ENCODE measurements around the gene RIPPLY2.
A peak's percentile ranks its signal among the peaks of the same experiment; 100 is the strongest.
"Not testable (repeated sequence)": the region's sequence is repeated elsewhere in the genome, so short reads cannot be mapped to it uniquely, and the experiment has no call there.

RIPPLY2 gene, protein sequence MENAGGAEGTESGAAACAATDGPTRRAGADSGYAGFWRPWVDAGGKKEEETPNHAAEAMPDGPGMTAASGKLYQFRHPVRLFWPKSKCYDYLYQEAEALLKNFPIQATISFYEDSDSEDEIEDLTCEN

DNA sequence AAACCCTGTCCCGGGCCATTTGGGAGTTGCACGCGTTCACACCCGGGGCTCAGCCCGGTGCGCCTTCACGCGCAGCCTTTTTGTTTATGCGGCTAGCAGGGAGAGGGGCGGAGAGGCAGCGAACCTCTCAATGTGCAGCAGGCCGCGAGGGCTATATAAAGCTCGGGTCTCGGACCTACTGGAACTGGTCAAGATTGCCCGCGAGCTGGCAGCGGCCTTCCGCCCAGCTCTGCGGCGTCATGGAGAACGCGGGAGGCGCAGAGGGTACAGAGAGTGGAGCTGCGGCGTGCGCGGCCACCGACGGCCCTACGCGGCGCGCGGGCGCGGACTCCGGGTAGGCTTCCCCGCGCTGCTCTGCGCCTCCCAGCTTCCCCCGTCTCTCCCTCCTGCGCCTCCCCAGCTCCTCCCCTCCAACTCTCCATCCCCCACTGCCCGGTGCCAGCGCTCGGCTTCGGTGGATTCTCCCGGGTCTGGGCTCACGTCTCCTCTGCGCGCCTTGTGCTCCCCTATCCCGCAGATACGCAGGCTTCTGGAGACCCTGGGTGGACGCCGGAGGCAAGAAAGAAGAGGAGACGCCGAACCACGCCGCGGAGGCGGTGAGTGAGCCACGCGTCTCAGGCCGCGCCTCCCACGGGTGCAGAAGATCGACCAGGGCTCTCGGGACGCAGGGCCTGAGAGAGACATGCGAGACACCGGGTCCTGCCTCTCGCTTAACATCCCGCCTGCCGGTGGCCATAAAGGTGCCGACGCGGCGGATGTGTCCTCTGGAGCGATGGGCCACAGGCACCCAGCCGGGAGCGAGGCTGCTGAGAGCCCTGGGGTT lies at the start of gene RIPPLY2:
Gene RIPPLY2, plus strand, starts transcription at position 183 of the 823 bp plus-strand sequence. Its CDS starts 57 bp downstream, at position 240.
- DNase-seq (ENCODE audit: low read depth, low spot score), result peak; percentile 73

DNA sequence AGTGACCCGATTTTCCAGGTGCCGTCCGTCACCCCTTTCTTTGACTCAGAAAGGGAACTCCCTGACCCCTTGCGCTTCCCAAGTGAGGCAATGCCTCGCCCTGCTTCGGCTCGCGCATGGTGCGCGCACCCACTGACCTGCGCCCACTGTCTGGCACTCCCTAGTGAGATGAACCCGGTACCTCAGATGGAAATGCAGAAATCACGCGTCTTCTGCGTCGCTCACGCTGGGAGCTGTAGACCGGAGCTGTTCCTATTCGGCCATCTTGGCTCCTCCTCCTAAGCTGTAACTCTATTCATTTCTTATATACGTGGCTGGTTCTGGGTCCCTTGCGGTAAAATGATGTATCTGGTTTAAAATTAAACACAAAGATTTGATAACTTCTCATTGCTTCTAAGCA lies 49.7 kb upstream of the RIPPLY2 start:
- not testable (repeated sequence) for DNase-seq (ENCODE audit: low read depth, low spot score)

DNA sequence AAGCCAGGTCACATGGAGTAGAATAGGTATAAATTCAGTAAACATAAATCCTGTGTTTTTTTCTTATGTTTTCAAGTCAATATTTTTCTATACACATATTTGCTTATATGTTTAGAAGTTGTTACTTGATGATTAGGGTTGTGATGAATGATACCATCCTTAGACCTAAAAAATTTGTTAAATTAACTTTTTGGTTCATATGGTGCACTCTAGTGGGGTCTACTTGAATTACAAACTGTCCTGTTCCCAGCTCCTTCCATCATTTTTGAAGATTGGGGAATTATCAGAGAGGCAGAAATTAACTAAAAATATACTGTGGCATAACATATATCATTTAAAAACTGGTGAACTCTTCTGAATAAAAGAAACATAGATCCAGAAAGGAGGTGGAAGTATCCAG lies 48.3 kb upstream of the RIPPLY2 start:
- DNase-seq (ENCODE audit: low read depth, low spot score), result no peak

DNA sequence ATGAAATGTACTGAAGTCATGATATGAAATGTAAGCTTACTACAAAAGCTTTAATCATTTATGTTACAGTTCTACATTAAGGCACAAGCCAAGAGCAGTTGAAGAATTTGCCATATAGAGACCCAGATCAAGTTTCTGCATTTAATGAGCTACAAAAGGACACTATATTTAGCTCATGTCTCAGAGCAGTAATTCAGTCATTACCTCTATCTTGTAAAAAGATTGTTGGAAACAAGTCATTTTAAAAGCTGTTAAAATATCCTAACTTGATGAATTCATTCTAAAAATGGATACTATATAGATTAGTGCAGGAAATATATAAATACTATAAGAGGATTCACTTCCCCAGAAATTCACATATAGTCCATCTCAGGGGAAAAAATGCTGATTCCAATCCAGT lies 45.2 kb upstream of the RIPPLY2 start:
- no peak for DNase-seq (ENCODE audit: low read depth, low spot score)

DNA sequence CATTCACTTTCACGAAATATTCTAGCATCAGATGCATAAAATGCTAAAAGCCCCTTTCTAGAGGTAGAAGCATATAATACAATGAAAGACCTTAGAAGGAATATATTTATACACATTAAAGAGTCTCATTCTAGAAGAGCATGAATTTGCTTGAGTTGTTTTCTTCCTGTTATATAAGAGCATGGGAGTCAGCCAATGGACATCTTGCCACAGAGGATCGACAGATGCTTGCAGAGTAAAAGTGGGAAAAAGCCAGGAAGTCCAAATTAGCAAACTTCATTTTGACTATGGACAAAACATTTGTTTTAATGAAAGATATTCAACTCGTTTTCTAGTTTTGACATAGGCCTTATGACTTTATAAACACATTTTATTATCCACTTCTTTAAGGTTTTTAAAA lies 44.2 kb upstream of the RIPPLY2 start:
- DNase-seq (ENCODE audit: low read depth, low spot score), result no peak

DNA sequence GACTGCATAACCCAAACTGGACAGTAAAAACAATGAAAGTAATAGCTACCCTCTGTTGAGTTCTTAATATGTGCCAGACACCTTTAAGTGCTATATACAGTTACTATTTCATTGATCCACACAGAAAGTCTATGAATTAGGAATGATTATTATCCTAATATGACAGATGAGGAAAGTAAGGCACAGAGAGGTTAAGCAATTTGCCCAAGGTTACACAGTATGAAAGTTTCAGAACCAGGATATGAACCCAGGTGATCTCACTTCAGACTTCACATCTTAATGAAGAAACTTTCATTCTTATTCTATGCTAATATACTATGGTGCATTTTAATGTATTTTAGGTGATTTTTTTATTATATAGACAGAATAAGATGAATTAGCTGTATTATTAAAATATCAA lies 40.6 kb upstream of the RIPPLY2 start:
- no peak for DNase-seq (ENCODE audit: low read depth, low spot score)

DNA sequence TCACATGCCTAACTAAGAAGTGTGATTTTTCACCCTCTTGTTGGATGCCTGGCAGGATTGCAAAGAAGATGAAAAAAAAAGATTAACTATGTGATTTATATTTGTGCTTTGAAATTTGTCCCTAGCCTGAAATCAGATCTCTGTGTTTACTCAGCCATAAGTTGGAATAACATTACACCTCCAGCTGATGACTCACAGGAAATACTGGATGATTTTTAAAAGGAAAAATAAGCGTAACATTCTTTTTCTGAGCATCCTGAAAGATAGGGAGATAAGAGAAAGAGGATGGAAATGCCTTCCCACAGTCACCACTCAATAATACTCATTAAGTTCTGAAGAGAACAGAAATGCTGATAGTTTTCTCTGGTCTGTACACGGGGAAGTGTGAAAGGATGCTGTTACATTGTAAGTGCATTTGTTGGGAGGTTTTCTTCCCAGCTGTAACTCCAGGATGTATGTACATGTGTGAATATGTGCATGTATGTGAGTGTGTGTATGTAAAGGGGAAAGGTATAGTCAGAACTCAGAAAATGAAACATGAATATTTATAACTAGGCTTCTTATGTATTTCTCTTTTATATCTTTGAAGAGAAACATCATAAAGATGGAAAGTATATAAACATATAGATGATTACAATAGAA lies 37.4 kb upstream of the RIPPLY2 start:
- peak; percentile 17 for DNase-seq (ENCODE audit: low read depth, low spot score)

DNA sequence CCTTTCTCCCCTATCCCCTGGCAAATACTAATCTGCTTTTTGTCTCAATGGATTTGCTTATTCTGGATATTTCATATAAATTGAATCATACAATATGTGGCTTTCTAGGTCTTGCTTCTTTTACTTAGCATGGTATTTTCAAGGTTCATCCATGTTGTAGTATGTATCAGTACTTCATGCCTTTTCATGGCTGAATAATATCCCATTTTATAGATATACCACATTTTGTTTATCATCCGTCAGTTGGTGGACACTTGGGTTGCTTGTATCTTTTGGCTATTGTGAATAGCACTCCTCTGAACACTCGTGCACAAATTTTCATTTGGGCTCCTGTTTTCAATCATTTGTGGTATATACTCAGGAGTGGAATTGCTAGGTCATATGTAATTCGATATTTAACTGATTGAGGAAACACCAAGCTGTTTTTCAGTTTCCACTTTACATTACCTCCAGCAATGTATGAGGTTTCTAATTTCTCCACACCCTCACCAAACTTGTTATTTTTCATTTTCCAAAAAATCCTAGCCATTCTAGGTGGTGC lies 30.5 kb upstream of the RIPPLY2 start:
- no peak for DNase-seq (ENCODE audit: low read depth, low spot score)

DNA sequence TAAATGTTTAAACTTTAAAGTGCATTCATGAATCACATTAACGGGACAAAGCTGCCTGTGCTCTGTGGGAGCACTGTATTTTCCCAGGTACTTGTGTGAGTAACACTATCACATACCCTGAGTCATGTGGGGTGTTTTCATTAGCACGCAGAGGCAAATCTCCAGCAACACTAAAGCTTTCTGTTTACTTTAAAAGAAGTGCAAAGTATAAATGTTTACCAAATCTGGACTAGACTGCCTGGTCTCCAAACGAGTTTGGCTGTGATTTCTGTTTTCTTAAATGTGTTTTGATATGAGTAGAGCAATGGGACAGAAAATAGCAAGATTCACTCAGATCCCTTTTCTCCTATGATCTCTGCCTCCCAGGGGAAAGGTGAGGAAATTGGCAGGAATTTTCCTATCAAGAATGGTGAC lies 28.8 kb upstream of the RIPPLY2 start:
- peak; percentile 38 for DNase-seq (ENCODE audit: low read depth, low spot score)

DNA sequence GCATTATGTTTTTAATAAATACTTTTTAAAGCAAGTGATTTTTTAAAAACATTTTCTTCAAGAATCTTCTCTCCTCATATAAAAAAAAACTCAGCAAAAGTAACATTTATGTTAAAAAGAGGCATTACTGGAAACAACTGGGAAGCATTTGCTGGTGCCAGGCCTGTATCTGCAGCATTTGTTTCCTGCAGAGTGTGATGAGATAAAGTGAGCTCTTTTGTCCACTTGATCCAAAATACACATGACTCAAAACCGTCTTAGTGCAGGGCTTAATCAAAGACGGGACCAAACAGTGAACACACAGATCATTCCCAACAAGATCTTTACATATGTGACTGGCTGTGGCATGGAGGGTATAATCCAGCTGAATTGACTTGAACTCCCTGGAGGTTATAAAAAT lies 28.3 kb upstream of the RIPPLY2 start:
- DNase-seq (ENCODE audit: low read depth, low spot score), result no peak

DNA sequence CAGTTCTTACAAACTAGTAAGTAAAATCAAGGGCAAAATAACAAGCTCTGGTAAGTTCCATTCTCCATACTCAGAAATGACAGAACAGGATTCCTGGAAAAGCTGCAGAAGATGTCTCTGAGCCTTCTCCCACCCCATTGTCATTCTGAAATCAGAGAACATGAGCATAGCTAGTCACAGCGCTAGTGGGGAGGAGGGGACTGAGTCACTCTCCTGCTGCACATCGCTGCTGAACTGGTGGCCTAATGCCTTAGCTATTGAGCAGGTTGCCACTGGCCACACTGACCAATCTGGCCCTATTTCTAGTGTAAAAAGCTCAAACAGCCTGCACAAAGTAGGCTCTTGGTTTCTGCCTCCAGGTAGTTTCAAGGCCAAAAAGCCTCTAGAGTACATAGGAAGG lies 26.1 kb upstream of the RIPPLY2 start:
- DNase-seq (ENCODE audit: low read depth, low spot score), result peak; percentile 4

DNA sequence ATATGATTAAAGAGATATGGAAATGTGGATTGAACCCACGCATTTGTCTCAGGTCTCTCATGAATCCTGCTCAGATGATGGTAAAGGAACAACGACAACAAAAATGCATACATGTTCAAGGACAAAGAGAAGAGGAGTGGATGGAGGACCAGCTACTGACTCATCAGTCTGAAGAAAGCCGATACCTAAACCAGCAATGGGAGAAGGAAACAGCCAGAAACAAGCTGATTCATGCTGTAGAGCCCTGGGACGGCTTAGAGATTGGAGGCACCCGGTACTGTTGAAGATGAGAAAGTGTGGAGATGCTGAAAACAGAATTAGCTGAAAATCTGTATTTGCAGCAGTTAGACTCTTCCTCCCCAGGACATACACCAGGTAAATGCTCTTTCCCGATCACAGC lies 14.4 kb upstream of the RIPPLY2 start:
- DNase-seq (ENCODE audit: low read depth, low spot score), result no peak

DNA sequence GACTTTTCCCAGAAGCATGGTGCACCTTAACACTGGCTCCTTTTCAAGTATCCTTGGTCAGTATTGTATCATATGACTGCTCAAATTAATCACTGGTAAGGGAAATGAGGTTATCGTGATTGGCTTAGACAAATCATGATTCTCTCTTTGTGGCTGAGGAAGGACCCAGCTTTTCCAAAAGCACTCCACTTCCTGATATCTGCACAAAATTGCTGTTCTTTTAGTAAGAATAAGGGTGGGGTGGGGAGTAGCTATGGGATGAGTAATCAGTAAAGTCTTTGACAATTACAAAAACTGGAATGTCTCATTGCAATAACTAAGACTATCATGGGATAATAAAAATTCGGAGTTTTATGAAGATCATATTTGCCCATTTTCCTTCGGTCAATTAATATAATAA lies 9.0 kb upstream of the RIPPLY2 start:
- no peak for DNase-seq (ENCODE audit: low read depth, low spot score)

DNA sequence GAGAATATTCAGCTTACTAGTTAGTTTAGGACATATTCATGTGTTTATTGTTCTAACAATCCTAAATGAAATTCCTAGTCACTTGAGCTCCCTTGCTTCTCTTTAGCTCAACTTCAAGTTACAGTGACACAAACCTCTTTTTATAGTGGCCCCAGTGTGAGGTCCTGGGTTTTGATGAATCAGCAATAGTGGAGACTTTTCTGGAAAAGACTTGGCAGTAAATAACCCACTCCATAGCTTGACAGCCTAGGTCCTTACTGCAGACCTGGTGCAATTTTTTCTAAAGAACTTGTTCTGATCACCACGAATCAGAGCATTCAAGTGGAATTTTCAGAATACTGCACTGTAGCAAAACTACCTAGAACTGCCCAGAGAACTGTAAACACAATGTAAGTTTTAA lies 6.9 kb upstream of the RIPPLY2 start:
- DNase-seq (ENCODE audit: low read depth, low spot score), result no peak

DNA sequence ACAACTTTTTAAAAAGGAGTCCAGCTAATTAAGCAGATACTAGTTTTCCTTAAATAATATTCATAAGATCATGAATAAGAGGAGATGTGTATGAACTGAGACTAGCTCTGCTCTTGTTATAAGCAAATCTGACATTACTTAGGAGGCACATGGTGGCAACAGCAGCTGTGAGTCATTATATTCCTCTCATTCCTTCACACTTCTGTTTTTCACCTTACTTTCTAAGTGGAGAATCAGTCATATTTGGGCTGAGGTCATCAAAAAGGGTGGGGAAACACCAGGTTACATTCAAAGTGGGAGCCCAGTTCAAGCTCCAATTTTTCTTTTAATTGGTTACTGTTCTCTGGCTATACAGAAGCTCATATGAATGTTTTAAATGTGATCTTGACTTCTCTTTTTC lies 6.0 kb upstream of the RIPPLY2 start:
- DNase-seq (ENCODE audit: low read depth, low spot score), result no peak

DNA sequence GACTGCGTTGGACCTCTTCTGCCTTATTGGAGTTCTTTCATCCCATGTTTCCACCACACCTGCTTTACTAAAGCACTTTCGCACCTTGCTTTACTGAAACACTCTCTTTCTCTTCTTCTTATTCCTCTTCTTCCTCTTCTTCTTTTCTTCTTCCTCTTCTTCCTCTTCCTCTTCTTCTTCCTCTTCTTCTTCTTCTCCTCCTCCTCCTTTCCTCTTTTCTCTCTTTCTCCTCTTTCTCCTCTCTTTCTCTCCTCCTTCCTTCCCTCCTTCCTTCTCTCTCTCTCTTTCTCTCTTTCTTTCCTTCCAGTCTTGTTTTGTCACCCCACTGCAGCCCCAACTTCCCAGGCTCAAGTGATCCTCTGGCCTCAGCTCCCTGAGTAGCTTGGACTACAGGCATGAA lies 4.0 kb upstream of the RIPPLY2 start:
- DNase-seq (ENCODE audit: low read depth, low spot score), result no peak

DNA sequence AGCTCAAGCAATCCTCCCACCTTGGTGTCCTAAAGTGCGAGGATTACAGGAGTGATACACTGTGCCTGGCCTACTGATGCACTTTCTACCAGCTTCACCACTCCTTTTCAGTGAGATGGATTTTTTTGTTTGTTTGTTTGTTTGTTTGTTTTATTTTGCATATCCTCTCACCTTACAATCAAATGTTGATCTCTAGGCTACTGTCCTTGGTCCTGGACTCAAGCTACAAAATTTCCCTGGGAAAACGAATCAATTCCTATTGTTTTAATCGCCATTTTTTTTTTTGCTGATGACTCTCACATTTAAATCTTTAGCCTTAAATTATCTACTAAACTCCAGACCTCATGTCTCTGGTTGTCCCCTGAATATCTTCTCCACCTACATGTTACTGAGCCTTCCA lies 3.5 kb upstream of the RIPPLY2 start:
- no peak for DNase-seq (ENCODE audit: low read depth, low spot score)

DNA sequence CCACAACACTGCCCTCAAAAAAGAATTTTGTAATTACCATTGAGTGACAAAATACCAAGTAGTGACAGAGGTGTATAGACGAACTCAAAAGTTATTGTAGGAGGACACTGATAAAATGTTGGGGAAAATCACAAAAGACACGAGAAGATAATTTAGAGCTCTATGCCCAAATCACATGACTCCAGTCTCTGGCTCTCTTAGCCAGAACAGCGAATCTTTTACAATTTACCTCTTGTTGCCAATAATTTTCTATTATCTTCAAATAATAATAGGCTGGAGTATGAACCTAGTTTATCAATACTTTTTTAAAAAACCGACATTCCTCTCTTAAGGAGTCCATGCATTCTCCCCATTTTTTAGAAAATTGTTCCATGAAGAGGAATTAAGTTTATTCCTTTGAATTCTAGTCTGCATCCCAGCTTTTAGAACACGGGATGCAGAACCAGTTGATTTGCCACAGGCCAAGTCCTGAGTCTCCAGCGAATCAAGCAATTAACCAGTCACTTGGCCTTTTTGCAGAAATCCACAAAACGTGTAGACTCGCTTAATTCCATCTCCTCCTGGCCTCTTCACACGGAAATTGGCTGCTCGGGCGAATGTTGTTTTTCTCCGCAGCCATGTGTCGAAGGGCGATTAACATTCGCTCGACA lies 507 bp upstream of the RIPPLY2 start:
- no peak for DNase-seq (ENCODE audit: low read depth, low spot score)

DNA sequence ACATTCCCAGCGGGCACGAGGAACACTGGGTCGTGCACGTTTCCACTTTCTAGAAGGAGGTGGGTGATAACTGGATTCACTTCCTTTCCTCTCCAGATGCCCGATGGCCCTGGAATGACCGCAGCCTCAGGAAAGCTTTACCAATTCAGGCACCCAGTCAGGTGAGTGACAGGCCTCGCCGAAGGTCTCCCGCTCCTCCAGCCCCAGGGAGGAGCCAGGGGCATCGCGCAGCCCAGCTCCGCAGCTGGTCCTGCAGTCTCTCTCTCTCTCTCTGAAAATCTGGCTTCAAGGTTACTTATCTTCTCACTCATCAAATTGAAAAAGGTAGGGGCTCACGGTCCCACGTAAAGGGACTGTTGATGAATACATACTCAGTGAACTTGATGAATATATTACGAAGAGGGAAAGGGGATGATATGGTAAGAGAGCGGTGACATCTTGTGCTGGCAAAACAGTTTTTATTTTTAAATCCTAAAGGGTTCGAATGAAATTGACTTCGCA lies 891 bp downstream of the RIPPLY2 start:
- no peak for DNase-seq (ENCODE audit: low read depth, low spot score)

DNA sequence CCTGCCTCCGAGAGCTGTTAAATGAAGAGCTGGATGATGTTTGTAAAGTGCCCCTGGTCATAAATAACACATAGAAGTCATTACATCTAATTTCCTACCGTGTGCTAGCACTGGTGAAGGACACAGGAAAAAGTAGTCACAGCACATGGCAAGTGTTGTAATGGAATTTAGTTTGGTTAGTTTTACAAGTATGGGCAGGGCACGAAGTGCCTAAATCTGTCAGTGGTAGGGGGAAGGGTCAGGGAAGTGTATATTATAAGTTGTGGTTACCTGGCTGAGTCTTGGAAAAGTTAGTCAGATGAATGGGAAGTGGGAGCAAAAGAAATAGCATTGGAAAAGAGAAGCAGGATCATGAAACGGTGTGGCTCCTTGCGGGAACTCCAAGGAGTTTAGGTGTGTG lies 1.6 kb downstream of the RIPPLY2 start:
- no peak for DNase-seq (ENCODE audit: low read depth, low spot score)

DNA sequence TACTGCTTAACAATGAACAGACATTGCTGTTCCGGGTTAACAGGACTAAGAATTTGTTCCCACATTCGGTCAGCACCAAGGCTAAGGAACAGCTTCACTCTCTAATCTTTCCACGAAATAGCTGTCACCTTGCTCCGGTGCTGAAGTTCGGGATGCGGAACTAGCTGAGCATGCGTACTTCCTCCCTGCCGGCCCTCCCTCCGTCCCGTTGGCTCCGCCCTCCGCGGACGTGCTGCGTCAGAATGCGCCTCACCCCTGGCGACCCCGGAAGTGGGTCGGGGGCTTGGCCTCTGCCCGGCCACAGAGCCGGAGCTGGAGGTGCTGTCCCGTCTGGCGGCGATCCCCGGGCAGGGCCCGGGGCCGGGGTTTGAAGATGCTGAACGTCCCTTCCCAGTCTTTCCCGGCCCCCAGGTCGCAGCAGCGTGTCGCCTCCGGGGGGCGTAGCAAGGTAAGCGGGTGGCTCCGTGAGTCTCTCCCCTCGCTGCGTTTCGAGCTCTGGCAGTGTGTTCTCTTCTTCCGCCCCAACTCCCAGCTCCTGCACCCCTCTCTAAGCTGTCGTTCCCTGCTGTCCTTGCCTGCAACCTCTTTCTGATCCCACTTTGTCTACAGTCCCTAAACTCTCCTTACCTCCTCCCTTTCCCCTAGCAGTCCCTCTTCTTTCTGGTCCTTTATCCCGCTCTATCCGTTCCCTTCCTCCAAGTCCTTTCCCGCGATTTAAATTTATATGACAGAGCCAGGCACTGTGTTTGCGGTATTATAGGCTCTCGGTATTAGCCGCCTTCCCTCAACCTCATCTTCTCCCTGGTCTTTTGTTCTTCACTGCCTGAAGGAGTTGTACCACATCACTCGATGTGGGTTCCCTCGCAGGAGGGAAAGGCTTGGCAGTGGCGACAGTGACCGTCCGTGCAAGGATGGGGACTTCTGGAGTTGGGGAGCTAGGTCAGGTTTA lies 6.5 kb downstream of the RIPPLY2 start, which contains the start of gene CYB5R4:
Gene CYB5R4, plus strand, starts transcription at position 280 of the 949 bp plus-strand sequence. Its CDS starts 94 bp downstream, at position 374.
- DNase-seq (ENCODE audit: low read depth, low spot score), result peak; percentile 98

Data from astrocyte of the hippocampus (primary cell).